Measurements from ENCODE around the gene ADAMTS16.

- TF ChIP-seq GATA2 (IDR thresholded peaks at IDR 0.05; ENCODE audit: low read depth, low read length), result no peak
- no peak for TF ChIP-seq GATA3 (IDR thresholded peaks at IDR 0.05; ENCODE audit: low read depth, low read length)
Observed at GRCh38 chr5:5231576-5231975, 91.4 kb downstream of the ADAMTS16 start.

All from SH-SY5Y (cell line).